HEK293 (cell line): Measurements from ENCODE around the gene DCST1.

ENCODE experiments used
- HOXC10 ChIP-seq: sonication (generic); formaldehyde crosslinking; IDR thresholded peaks from 2 replicates; pipeline ENCODE4 v1.8.1; 2023; ENCODE audit warnings: mild to moderate bottlenecking, missing genetic modification reagents
- HOXD13 ChIP-seq: sonication (generic); formaldehyde crosslinking; IDR thresholded peaks from 2 replicates; pipeline ENCODE4 v1.8.0; 2022; ENCODE audit warnings: missing genetic modification reagents, borderline replicate concordance
- KLF1 ChIP-seq: fragments of 450-650 bp; formaldehyde crosslinking; IDR thresholded peaks from 2 replicates; pipeline ENCODE4 v1.5.1; 2016; ENCODE audit warnings: missing biosample characterization, missing genetic modification characterization
- MZF1 ChIP-seq: fragments of 450-650 bp; formaldehyde crosslinking; IDR thresholded peaks from 2 replicates; pipeline ENCODE4 v1.5.1; 2017; ENCODE audit warnings: missing biosample characterization, missing genetic modification characterization, borderline replicate concordance
- PRDM1 ChIP-seq: fragments of 450-650 bp; formaldehyde crosslinking; IDR thresholded peaks from 2 replicates; pipeline ENCODE4; 2016; ENCODE audit warnings: missing biosample characterization, missing genetic modification characterization
- RBAK ChIP-seq: fragments of 450-650 bp; formaldehyde crosslinking; IDR thresholded peaks from 2 replicates; pipeline ENCODE4 v1.5.1; 2016; ENCODE audit warnings: missing biosample characterization, missing genetic modification characterization
- SETDB1 ChIP-seq: IDR thresholded peaks from one replicate; pipeline ENCODE4 v1.6.1; 2017; ENCODE audit warnings: mild to moderate bottlenecking, low read length, moderate library complexity, mixed read lengths; ENCODE audit not compliant: insufficient read length
- TCF7L2 ChIP-seq: IDR thresholded peaks from 2 replicates; pipeline ENCODE4 v1.6.1; 2011; ENCODE audit warnings: low read depth, mild to moderate bottlenecking, inconsistent platforms, low read length, moderate library complexity, borderline replicate concordance
- ZBTB20 ChIP-seq: fragments of 450-650 bp; formaldehyde crosslinking; IDR thresholded peaks from 2 replicates; pipeline ENCODE4 v1.5.1; 2016; ENCODE audit warnings: missing biosample characterization, missing genetic modification characterization
- ZBTB7A ChIP-seq: fragments of 450-650 bp; formaldehyde crosslinking; IDR thresholded peaks from 2 replicates; pipeline ENCODE4 v1.5.1; 2016; ENCODE audit warnings: low read depth, missing biosample characterization, missing genetic modification characterization
- ZFP37 ChIP-seq: fragments of 450-650 bp; formaldehyde crosslinking; IDR thresholded peaks from 2 replicates; pipeline ENCODE4 v1.5.1; 2016; ENCODE audit warnings: missing biosample characterization, missing genetic modification characterization
- ZNF121 ChIP-seq: fragments of 450-650 bp; formaldehyde crosslinking; IDR thresholded peaks from 2 replicates; pipeline ENCODE4 v1.5.1; 2016; ENCODE audit warnings: missing biosample characterization, missing genetic modification characterization
- ZNF138 ChIP-seq: fragments of 450-650 bp; formaldehyde crosslinking; IDR thresholded peaks from 2 replicates; pipeline ENCODE4 v1.5.1; 2016; ENCODE audit warnings: missing biosample characterization, missing genetic modification characterization, borderline replicate concordance
- ZNF174 ChIP-seq: fragments of 450-650 bp; formaldehyde crosslinking; IDR thresholded peaks from 2 replicates; pipeline ENCODE4 v1.5.0; 2017; ENCODE audit warnings: missing biosample characterization, mild to moderate bottlenecking, missing genetic modification characterization
- ZNF184 ChIP-seq: fragments of 450-650 bp; IDR thresholded peaks from 2 replicates; pipeline ENCODE4 v1.5.1; 2018; ENCODE audit warnings: missing biosample characterization, mild to moderate bottlenecking, missing genetic modification characterization
- ZNF37A ChIP-seq: fragments of 450-650 bp; IDR thresholded peaks from 2 replicates; pipeline ENCODE4 v1.5.1; 2018; ENCODE audit warnings: missing biosample characterization, missing genetic modification characterization
- ZNF433 ChIP-seq: fragments of 450-650 bp; formaldehyde crosslinking; IDR thresholded peaks from 2 replicates; pipeline ENCODE4 v1.5.1; 2016; ENCODE audit warnings: missing biosample characterization, missing genetic modification characterization, low read depth
- ZNF501 ChIP-seq: fragments of 450-650 bp; formaldehyde crosslinking; IDR thresholded peaks from 2 replicates; pipeline ENCODE4 v1.5.1; 2016; ENCODE audit warnings: missing biosample characterization, missing genetic modification characterization
- ZNF544 ChIP-seq: fragments of 450-650 bp; formaldehyde crosslinking; IDR thresholded peaks from 2 replicates; pipeline ENCODE4 v1.5.0; 2017; ENCODE audit warnings: missing biosample characterization, missing genetic modification characterization
- ZNF623 ChIP-seq: fragments of 450-650 bp; formaldehyde crosslinking; IDR thresholded peaks from 2 replicates; pipeline ENCODE4 v1.5.1; 2016; ENCODE audit warnings: missing biosample characterization, missing genetic modification characterization
- ZNF660 ChIP-seq: fragments of 450-650 bp; IDR thresholded peaks from 2 replicates; pipeline ENCODE4 v1.5.1; 2018; ENCODE audit warnings: missing biosample characterization, mild to moderate bottlenecking, missing genetic modification characterization
- ZNF701 ChIP-seq: fragments of 450-650 bp; formaldehyde crosslinking; IDR thresholded peaks from 2 replicates; pipeline ENCODE4 v1.5.1; 2016; ENCODE audit warnings: missing biosample characterization, missing genetic modification characterization
- ZSCAN16 ChIP-seq: fragments of 450-650 bp; formaldehyde crosslinking; IDR thresholded peaks from 2 replicates; pipeline ENCODE4 v1.5.1; 2016; ENCODE audit warnings: missing biosample characterization, missing genetic modification characterization
- TF ChIP-seq, protein P1 (sequence below): fragments of 450-650 bp; formaldehyde crosslinking; IDR thresholded peaks from 2 replicates; pipeline ENCODE4 v1.5.1; 2016; ENCODE audit warnings: missing biosample characterization, missing genetic modification characterization
- TF ChIP-seq, protein P2 (sequence below): fragments of 450-650 bp; formaldehyde crosslinking; IDR thresholded peaks from 2 replicates; pipeline ENCODE4 v1.5.1; 2016; ENCODE audit warnings: missing biosample characterization, missing genetic modification characterization
- TF ChIP-seq, protein P3 (sequence below): fragments of 450-650 bp; IDR thresholded peaks from 2 replicates; pipeline ENCODE4 v1.5.1; 2018; ENCODE audit warnings: missing biosample characterization, mild to moderate bottlenecking, missing genetic modification characterization
- TF ChIP-seq, protein P4 (sequence below): fragments of 450-650 bp; formaldehyde crosslinking; IDR thresholded peaks from 2 replicates; pipeline ENCODE4 v1.5.1; 2016; ENCODE audit warnings: missing biosample characterization, missing genetic modification characterization
- TF ChIP-seq, protein P5 (sequence below): fragments of 450-650 bp; formaldehyde crosslinking; IDR thresholded peaks from 2 replicates; pipeline ENCODE4 v1.5.1; 2017; ENCODE audit warnings: missing biosample characterization, mild to moderate bottlenecking, missing genetic modification characterization, moderate library complexity
- TF ChIP-seq, protein P6 (sequence below): fragments of 450-650 bp; formaldehyde crosslinking; IDR thresholded peaks from 2 replicates; pipeline ENCODE4 v1.5.1; 2017; ENCODE audit warnings: missing biosample characterization, missing genetic modification characterization

DCST1 gene

DNA sequence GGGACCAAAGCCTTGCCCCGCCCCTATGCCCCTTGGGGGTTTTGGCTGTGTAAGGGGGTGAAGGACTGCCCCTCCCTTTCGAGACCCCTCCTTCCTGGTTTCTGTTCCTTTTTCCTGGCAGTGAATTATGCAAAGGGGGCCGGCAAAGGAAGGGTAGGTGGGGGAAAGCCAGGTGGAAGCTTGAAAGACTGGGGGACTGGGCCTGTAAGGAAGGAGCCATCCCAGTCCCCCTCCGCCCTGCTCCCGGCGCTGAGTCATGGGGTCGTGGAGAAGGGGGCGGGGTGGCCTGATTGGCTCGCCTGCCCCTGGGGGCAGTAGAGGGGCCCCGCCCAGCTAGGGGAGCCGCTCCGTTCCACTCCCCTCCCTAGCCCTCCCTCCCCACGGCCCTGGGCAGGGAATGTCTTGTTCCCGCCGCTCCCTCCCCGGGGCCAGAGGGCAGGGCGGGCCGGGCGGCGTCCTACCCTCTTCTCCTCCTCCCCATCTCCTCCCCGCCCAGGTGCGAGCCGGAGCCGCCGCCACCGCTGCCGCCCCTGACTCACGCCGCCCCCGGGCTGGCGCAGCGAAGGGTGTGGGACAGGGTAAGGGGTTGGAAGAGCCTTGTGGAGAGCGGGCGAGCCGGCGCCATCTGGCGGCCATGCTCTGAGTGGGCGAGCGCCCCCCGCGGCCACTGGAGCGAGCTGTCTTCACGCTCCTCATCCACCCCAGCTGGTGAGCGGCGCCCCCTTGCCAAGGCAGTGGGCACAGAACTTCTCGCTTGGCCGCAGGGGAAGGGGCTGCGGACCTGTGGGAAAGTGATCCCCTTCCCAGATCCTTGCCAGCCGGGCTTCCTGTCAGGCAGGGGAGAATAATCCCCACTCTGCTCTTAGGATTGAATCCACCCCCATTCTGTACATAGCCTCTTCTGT, 16.3 kb upstream of the DCST1 start (continued):
- peak; percentile 100 for TF ChIP-seq KLF1 (tag by site-specific recombination)
- TF ChIP-seq, protein P1, sequence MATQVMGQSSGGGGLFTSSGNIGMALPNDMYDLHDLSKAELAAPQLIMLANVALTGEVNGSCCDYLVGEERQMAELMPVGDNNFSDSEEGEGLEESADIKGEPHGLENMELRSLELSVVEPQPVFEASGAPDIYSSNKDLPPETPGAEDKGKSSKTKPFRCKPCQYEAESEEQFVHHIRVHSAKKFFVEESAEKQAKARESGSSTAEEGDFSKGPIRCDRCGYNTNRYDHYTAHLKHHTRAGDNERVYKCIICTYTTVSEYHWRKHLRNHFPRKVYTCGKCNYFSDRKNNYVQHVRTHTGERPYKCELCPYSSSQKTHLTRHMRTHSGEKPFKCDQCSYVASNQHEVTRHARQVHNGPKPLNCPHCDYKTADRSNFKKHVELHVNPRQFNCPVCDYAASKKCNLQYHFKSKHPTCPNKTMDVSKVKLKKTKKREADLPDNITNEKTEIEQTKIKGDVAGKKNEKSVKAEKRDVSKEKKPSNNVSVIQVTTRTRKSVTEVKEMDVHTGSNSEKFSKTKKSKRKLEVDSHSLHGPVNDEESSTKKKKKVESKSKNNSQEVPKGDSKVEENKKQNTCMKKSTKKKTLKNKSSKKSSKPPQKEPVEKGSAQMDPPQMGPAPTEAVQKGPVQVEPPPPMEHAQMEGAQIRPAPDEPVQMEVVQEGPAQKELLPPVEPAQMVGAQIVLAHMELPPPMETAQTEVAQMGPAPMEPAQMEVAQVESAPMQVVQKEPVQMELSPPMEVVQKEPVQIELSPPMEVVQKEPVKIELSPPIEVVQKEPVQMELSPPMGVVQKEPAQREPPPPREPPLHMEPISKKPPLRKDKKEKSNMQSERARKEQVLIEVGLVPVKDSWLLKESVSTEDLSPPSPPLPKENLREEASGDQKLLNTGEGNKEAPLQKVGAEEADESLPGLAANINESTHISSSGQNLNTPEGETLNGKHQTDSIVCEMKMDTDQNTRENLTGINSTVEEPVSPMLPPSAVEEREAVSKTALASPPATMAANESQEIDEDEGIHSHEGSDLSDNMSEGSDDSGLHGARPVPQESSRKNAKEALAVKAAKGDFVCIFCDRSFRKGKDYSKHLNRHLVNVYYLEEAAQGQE, result peak; percentile 61
- TF ChIP-seq TCF7L2, result no peak
- TF ChIP-seq, protein P2, sequence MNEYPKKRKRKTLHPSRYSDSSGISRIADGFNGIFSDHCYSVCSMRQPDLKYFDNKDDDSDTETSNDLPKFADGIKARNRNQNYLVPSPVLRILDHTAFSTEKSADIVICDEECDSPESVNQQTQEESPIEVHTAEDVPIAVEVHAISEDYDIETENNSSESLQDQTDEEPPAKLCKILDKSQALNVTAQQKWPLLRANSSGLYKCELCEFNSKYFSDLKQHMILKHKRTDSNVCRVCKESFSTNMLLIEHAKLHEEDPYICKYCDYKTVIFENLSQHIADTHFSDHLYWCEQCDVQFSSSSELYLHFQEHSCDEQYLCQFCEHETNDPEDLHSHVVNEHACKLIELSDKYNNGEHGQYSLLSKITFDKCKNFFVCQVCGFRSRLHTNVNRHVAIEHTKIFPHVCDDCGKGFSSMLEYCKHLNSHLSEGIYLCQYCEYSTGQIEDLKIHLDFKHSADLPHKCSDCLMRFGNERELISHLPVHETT, result peak; percentile 85
- 0 out of 2 replicates have a peak, but pooled peaks have one; percentile 49 for TF ChIP-seq ZNF184 (tag by site-specific recombination)
- TF ChIP-seq, protein P3, sequence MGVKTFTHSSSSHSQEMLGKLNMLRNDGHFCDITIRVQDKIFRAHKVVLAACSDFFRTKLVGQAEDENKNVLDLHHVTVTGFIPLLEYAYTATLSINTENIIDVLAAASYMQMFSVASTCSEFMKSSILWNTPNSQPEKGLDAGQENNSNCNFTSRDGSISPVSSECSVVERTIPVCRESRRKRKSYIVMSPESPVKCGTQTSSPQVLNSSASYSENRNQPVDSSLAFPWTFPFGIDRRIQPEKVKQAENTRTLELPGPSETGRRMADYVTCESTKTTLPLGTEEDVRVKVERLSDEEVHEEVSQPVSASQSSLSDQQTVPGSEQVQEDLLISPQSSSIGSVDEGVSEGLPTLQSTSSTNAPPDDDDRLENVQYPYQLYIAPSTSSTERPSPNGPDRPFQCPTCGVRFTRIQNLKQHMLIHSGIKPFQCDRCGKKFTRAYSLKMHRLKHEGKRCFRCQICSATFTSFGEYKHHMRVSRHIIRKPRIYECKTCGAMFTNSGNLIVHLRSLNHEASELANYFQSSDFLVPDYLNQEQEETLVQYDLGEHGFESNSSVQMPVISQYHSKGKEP (tag by site-specific recombination), result no peak
- no peak for TF ChIP-seq ZNF174
- TF ChIP-seq ZNF138 (tag by site-specific recombination), result no peak
- TF ChIP-seq ZFP37, result peak; percentile 98
- TF ChIP-seq ZNF660 (tag by site-specific recombination), result peak; percentile 88
- TF ChIP-seq HOXD13, result no peak
- no peak for TF ChIP-seq HOXC10 (CRISPR knock-in tag)
- TF ChIP-seq, protein P4, sequence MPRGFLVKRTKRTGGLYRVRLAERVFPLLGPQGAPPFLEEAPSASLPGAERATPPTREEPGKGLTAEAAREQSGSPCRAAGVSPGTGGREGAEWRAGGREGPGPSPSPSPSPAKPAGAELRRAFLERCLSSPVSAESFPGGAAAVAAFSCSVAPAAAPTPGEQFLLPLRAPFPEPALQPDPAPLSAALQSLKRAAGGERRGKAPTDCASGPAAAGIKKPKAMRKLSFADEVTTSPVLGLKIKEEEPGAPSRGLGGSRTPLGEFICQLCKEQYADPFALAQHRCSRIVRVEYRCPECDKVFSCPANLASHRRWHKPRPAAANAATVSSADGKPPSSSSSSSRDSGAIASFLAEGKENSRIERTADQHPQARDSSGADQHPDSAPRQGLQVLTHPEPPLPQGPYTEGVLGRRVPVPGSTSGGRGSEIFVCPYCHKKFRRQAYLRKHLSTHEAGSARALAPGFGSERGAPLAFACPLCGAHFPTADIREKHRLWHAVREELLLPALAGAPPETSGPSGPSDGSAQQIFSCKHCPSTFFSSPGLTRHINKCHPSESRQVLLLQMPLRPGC (tag by site-specific recombination), result peak; percentile 68
- peak; percentile 96 for TF ChIP-seq ZBTB20 (tag by site-specific recombination)
- TF ChIP-seq, protein P5, sequence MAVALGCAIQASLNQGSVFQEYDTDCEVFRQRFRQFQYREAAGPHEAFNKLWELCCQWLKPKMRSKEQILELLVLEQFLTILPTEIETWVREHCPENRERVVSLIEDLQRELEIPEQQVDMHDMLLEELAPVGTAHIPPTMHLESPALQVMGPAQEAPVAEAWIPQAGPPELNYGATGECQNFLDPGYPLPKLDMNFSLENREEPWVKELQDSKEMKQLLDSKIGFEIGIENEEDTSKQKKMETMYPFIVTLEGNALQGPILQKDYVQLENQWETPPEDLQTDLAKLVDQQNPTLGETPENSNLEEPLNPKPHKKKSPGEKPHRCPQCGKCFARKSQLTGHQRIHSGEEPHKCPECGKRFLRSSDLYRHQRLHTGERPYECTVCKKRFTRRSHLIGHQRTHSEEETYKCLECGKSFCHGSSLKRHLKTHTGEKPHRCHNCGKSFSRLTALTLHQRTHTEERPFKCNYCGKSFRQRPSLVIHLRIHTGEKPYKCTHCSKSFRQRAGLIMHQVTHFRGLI (tag by site-specific recombination), result peak; percentile 34; the same call in 1 of the 2 replicates
- TF ChIP-seq ZNF501 (tag by site-specific recombination), result peak; percentile 97
- TF ChIP-seq, protein P6, sequence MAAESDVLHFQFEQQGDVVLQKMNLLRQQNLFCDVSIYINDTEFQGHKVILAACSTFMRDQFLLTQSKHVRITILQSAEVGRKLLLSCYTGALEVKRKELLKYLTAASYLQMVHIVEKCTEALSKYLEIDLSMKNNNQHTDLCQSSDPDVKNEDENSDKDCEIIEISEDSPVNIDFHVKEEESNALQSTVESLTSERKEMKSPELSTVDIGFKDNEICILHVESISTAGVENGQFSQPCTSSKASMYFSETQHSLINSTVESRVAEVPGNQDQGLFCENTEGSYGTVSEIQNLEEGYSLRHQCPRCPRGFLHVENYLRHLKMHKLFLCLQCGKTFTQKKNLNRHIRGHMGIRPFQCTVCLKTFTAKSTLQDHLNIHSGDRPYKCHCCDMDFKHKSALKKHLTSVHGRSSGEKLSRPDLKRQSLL, result peak; percentile 18
- no peak for TF ChIP-seq ZNF701 (tag by site-specific recombination)
- TF ChIP-seq ZNF623 (tag by site-specific recombination), result no peak
- TF ChIP-seq ZBTB7A (tag by site-specific recombination), result peak; percentile 95
- TF ChIP-seq PRDM1, result no peak
- TF ChIP-seq ZNF544, result no peak
- TF ChIP-seq RBAK, result no peak
- peak; percentile 75; the same call in 1 of the 2 replicates for TF ChIP-seq ZSCAN16 (tag by site-specific recombination)
- peak; percentile 52; the same call in 1 of the 2 replicates for TF ChIP-seq ZNF121
- peak; percentile 19 for TF ChIP-seq SETDB1
- TF ChIP-seq ZNF37A (tag by site-specific recombination), result no peak
- peak; percentile 75 for TF ChIP-seq MZF1
- TF ChIP-seq ZNF433 (tag by site-specific recombination), result no peak
